GM12878 (cell line): ENCODE data around the gene POT1. TPM values are rescaled to one million over a fixed set of nuclear protein-coding genes. Genes with fewer than 3 reads are reported as not detected.

Experiments used
- ATAC-seq: fragments of 200-7000 bp; cut with Tn5 transposase; 3 replicates; pipeline ENCODE4 v1.9.1; 2020; ENCODE audit warnings: mild to moderate bottlenecking, moderate library complexity
- BruUV-seq: library from RNA; stranded (reverse); fragments of 400-500 nt; replicated peaks from 2 replicates; lab custom pipeline; 2021; lab: Mats Ljungman, UMichigan
- CTCF ChIA-PET: fragments of 300-600 bp; sonication (Branson Sonifier 250); formaldehyde crosslinking; extraction: SDS; loops from one replicate; lab custom pipeline; 2021; ENCODE audit warnings: inconsistent platforms; lab: Yijun Ruan, JAX
- POLR2A ChIA-PET: fragments of 350-600 bp; formaldehyde crosslinking; extraction: SDS; loops from one replicate; lab custom pipeline; 2021; ENCODE audit warnings: inconsistent platforms; lab: Charles Lee
- RAD21 ChIA-PET: fragments of 300-600 bp; sonication (Branson Sonifier 250); formaldehyde crosslinking; loops from one replicate; lab custom pipeline; 2023; ENCODE audit warnings: antibody characterized with exemption; ENCODE audit not compliant: unreplicated experiment; lab: Charles Lee
- SMC1A ChIA-PET: fragments of 300-600 bp; sonication (Branson Sonifier 250); formaldehyde crosslinking; loops from one replicate; lab custom pipeline; 2023; ENCODE audit not compliant: unreplicated experiment, uncharacterized antibody; lab: Charles Lee
- DNase-seq: peaks from one replicate; pipeline ENCODE4 v3.0.0-alpha.2; 2011; ENCODE audit warnings: low read depth, low spot score
- FAIRE-seq: peaks from 3 replicates; lab custom pipeline; 2011; peaks lifted over from hg19 to GRCh38; lab: Jason Lieb, UNC
- H2AFZ ChIP-seq: 2 replicates; pipeline ENCODE4 v1.6.0; 2011; ENCODE audit warnings: low read depth, low read length, control low read depth; ENCODE audit not compliant: control insufficient read depth
- H3K27ac ChIP-seq: 2 replicates; pipeline ENCODE4 v1.5.1; 2011; ENCODE audit warnings: control low read depth; ENCODE audit not compliant: control insufficient read depth, insufficient read depth
- H3K27me3 ChIP-seq, 2 experiments: replicated peaks in 1 of 2; 2 replicates each; pipeline versions ENCODE4 v1.6.0 to v1.6.1; 2011; ENCODE audit warnings: low read length in 1 of 2; ENCODE audit not compliant: control insufficient read depth in 2 of 2, insufficient read depth in 2 of 2
- H3K36me3 ChIP-seq, 2 experiments: 2 replicates each; pipeline ENCODE4 v1.5.1; 2011; ENCODE audit warnings: low read length in 1 of 2; ENCODE audit not compliant: control insufficient read depth in 2 of 2, insufficient read depth in 2 of 2
- H3K4me1 ChIP-seq: 2 replicates; pipeline ENCODE4 v1.6.1; 2011; ENCODE audit warnings: mild to moderate bottlenecking, low read length, moderate library complexity, mixed read lengths; ENCODE audit not compliant: control insufficient read depth, insufficient read depth
- H3K4me2 ChIP-seq: 2 replicates; pipeline ENCODE4 v1.6.0; 2011; ENCODE audit warnings: control low read depth; ENCODE audit not compliant: control insufficient read depth, insufficient read depth
- H3K4me3 ChIP-seq: fragments of 200-600 bp; sonication (generic); 2 replicates; pipeline ENCODE4 v1.5.1; 2016
- H3K79me2 ChIP-seq: 2 replicates; pipeline ENCODE4 v1.6.0; 2011; ENCODE audit warnings: low read length; ENCODE audit not compliant: control insufficient read depth, insufficient read depth
- H3K9ac ChIP-seq: 2 replicates; pipeline ENCODE4 v1.8.0; 2011; ENCODE audit warnings: low read length, control low read depth, mixed read lengths; ENCODE audit not compliant: control insufficient read depth, insufficient read depth
- H3K9me3 ChIP-seq: replicated peaks from 3 replicates; pipeline ENCODE4 v1.5.1; 2011; ENCODE audit warnings: mild to moderate bottlenecking, low read length; ENCODE audit not compliant: control insufficient read depth, insufficient read depth
- H4K20me1 ChIP-seq: 2 replicates; pipeline ENCODE4 v1.6.0; 2011; ENCODE audit not compliant: control insufficient read depth, insufficient read depth
- BMI1 ChIP-seq: fragments of 450-650 bp; IDR thresholded peaks from 2 replicates; pipeline ENCODE4 v1.6.1; 2016; ENCODE audit warnings: mild to moderate bottlenecking, moderate library complexity, borderline replicate concordance
- CHD4 ChIP-seq: fragments of 200-600 bp; sonication (generic); IDR thresholded peaks from 2 replicates; pipeline ENCODE4 v1.6.1; 2016; ENCODE audit warnings: mild to moderate bottlenecking
- CUX1 ChIP-seq: IDR thresholded peaks from 2 replicates; pipeline ENCODE4 v1.6.1; 2012; ENCODE audit warnings: improper control_type of control experiment, low read depth, low read length; ENCODE audit not compliant: insufficient replicate concordance
- EGR1 ChIP-seq, 2 experiments: IDR thresholded peaks; 1 replicate in 1 of 2; 2 replicates in 1 of 2; pipeline ENCODE4 v1.6.1; 2011 to 2012; ENCODE audit warnings: low read depth in 2 of 2, low read length in 2 of 2, borderline replicate concordance in 1 of 2, mild to moderate bottlenecking in 1 of 2, moderate library complexity in 1 of 2
- LARP7 ChIP-seq: fragments of 450-650 bp; IDR thresholded peaks from 2 replicates; pipeline ENCODE4 v1.6.1; 2017; ENCODE audit warnings: mild to moderate bottlenecking
- MYB ChIP-seq: fragments of 150-350 bp; IDR thresholded peaks from 2 replicates; pipeline ENCODE4 v1.6.1; 2014; ENCODE audit warnings: mild to moderate bottlenecking, low read depth, low read length, borderline replicate concordance
- RB1 ChIP-seq: fragments of 450-650 bp; formaldehyde crosslinking; IDR thresholded peaks from 2 replicates; pipeline ENCODE4 v1.6.1; 2017; ENCODE audit warnings: mild to moderate bottlenecking, borderline replicate concordance
- SIX5 ChIP-seq: IDR thresholded peaks from 2 replicates; pipeline ENCODE4 v1.6.1; 2011; ENCODE audit warnings: mild to moderate bottlenecking, low read depth, low read length, moderate library complexity; ENCODE audit not compliant: severe bottlenecking
- SPI1 ChIP-seq: IDR thresholded peaks from 2 replicates; pipeline ENCODE4 v1.6.1; 2011; ENCODE audit warnings: low read depth, mild to moderate bottlenecking, low read length, moderate library complexity, borderline replicate concordance; ENCODE audit not compliant: insufficient read depth
- TARDBP ChIP-seq: IDR thresholded peaks from 2 replicates; pipeline ENCODE4 v1.6.1; 2016; ENCODE audit warnings: borderline replicate concordance
- TCF12 ChIP-seq: IDR thresholded peaks from 2 replicates; pipeline ENCODE4 v1.6.1; 2011; ENCODE audit warnings: low read depth, mild to moderate bottlenecking, low read length
- TCF3 ChIP-seq: IDR thresholded peaks from 2 replicates; pipeline ENCODE4 v1.6.1; 2012; ENCODE audit warnings: low read depth, mild to moderate bottlenecking, low read length, borderline replicate concordance; ENCODE audit not compliant: insufficient read depth
- WGBS: methylation state at CpG from one replicate; pipeline ENCODE4 v1.1.6; 2016; ENCODE audit warnings: low lambda C conversion rate; ENCODE audit not compliant: insufficient replicate concordance, insufficient coverage; ENCODE audit errors: missing lambda C conversion rate; 5-methylcytosine and 5-hydroxymethylcytosine counted together
- in situ Hi-C: fragments of 300-500 bp; cut with MboI; formaldehyde crosslinking; loops from 9 replicates; pipeline ENCODE4 v1.14.3; 2018; ENCODE audit warnings: mixed read lengths
- intact Hi-C: fragments of 100-400 bp; cut with micrococcal nuclease; formaldehyde crosslinking; loops from one replicate; pipeline ENCODE4 v1.14.2; 2022; ENCODE audit not compliant: unreplicated experiment
- polyA plus RNA-seq, 11 experiments: library from polyadenylated mRNA; depleted of rRNA in 4 of 11; unstranded in 6 of 11; stranded (reverse) in 5 of 11; fragments of >200 nt; fragmentation: Nextera tagmentation in 4 of 11; fragmentation: Illumina TruSeq in 1 of 11; extraction: Ambion mirVana in 4 of 11; extraction: Trizol in 1 of 11; gene quantifications; 1 replicate in 1 of 11; 2 replicates in 10 of 11; pipeline versions ENCODE4 v1.2.1 to v1.2.3, GENCODE V29; 2011 to 2016; ENCODE audit warnings: inconsistent platforms in 2 of 11, missing spikeins in 2 of 11, low read depth in 1 of 11
- total RNA-seq, 4 experiments: library from RNA; depleted of rRNA in 3 of 4; stranded (reverse); fragments of >200 nt in 3 of 4; fragmentation: Illumina TruSeq in 1 of 4; extraction: Trizol in 1 of 4; gene quantifications; 2 replicates each; pipeline versions ENCODE4 v1.2.1 to v1.2.3, GENCODE V29; 2013 to 2021

The POT1 gene
- total and polyA plus RNA-seq, 10 of the 15 experiments (the other 5 are each of a cell fraction or from before 2014, with no cell fraction given): 16.3 to 87.0 (median 33.9) TPM

- H3K9me3 ChIP-seq: no peaks in the 10 kb centered on the region
- ChIA-PET POLR2A (no interaction called here), RAD21 (no interaction called here), CTCF (interaction anchor here (1.1 to 1.4 kb wide), 2 partner anchors 24 to 29 kb away, joined by 3 read pairs; no protein-coding TSS in a partner anchor), SMC1A (interaction anchor here (1.3 to 2.1 kb wide), 2 partner anchors 10 to 15 kb away, joined by 3 to 5 read pairs; no protein-coding TSS in a partner anchor)
- no peaks in the 10 kb centered on the region for H3K79me2 ChIP-seq
- H3K36me3 ChIP-seq: no peaks in the 10 kb centered on the region
- H3K4me3 ChIP-seq: no peak overlapping the region
- no peak overlapping the region for H3K4me2 ChIP-seq
- no peak overlapping the region for H3K9ac ChIP-seq
- in situ Hi-C loops (no loop called here), intact Hi-C loops (no loop called here)
- no peak overlapping the region for H2AFZ ChIP-seq
- DNase-seq (no peak), ATAC-seq (0 out of 3 replicates have a peak, but pooled peaks have one; percentile 21), FAIRE-seq (no peak)
- 3% methylated on average over 2 of the region's 2 CpGs for WGBS
- BruUV-seq: no TSS peak
- TF ChIP-seq MYB: no peak
- TF ChIP-seq RB1: no peak
- no peak for TF ChIP-seq CHD4
- no peak for TF ChIP-seq LARP7
- TF ChIP-seq BMI1: no peak
- TF ChIP-seq SPI1: no peak
- no peak for TF ChIP-seq TARDBP
- no peak for TF ChIP-seq SIX5
- no peak for TF ChIP-seq TCF3
- no peak for TF ChIP-seq EGR1 (IDR thresholded peaks at IDR 0.05; ENCODE audit: borderline replicate concordance in 1 of 2, low read depth in 2 of 2, low read length in 2 of 2)
- no peak for TF ChIP-seq TCF12
- TF ChIP-seq CUX1: no peak
- no peak overlapping the region for H3K27ac ChIP-seq
- no peaks in the 10 kb centered on the region for H3K27me3 ChIP-seq
- H3K4me1 ChIP-seq: no peaks in the 10 kb centered on the region
- no peaks in the 10 kb centered on the region for H4K20me1 ChIP-seq
Observed at GRCh38 chr7:124813994-124814798, 115.4 kb downstream of the POT1 start.
